Inflammatory macrophage treated with lipopolysaccharide for 1 hour (primary cell): ENCODE data around the gene PALM3.
"Not testable (repeated sequence)": the region's sequence is repeated elsewhere in the genome, so short reads cannot be mapped to it uniquely, and the experiment has no call there.

Experiments
- DNase-seq, 2 donors: peaks; one replicate each; pipeline ENCODE4 v3.0.0-alpha.2; 2020 to 2022

The PALM3 gene

DNA sequence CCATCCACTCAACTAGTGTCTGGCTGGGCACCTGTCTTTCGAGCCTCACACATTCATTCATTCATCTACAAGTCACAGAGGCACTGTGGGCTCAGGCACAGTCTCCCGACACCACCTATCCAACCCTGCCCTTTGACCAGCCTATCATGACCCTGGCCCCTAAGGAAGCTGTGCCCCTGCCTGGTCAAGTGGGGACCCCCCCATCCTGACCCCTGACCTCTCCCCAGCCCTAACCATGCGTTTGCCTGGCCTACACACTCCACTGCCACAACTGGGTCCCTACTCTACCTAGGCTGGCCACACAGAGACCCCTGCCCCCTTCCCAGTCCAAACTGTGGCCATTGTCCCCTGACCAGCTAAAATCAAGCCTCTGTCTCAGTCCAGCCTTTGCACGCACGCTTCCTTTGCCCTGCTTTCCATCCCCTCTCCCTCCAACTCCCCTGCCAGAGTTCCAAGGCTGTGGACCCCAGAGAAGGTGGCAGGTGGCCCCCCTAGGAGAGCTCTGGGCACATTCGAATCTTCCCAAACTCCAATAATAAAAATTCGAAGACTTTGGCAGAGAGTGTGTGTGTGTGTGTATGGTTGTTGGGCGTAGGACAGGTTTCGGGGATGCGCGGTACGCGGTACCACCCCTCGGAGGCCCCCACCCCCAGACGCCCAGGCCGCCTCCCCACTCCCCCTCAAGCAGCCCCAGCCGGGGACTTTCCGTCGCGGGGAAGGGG is 30.7 kb downstream of the PALM3 start:
- DNase-seq: no peak

DNA sequence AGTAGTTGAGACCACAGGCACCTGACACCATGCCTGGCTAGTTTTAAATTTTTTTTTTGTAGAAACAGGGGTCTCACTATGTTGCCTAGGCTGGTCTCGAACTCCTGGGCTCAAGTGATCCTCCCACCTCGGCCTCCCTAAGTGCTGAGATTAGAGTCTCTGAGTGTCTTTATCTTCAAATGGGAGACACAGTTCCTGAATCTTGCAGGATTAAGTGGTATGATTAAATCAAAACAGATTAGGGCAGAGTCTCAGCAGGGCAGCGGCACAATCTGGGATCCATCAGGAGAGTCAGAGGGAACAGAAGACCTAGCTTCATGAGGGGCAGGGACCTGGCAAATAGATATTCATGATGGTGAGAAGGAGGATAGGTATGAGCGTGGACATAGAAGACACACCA is 33.0 kb downstream of the PALM3 start:
- no peak for DNase-seq

DNA sequence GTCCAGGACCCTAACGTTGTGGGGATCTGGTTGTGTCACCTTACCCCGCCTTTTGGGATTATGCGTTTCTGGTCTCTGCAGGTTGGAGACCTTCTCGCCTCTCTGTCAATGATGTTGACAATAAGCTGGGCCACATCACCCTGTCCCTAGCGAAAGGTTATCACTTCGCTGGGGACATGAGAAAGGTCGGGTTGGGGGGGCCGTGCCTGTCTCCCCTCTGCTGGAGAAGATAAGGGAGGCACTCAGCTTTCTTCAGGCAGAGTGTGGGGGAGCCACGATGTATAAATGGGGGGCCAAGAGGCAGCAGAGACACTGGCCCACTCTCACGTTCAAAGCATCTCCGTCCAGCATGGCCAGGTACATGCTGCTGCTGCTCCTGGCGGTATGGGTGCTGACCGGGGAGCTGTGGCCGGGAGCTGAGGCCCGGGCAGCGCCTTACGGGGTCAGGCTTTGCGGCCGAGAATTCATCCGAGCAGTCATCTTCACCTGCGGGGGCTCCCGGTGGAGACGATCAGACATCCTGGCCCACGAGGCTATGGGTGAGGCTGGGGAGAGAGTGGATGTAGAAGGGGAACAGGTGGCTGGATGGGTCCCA is 33.9 kb downstream of the PALM3 start, which contains the start of gene RLN3:
TSS of gene RLN3 (plus strand) at position 293 of the 595 bp plus-strand sequence. CDS start at position 350, 57 bp downstream.
- DNase-seq: no peak

DNA sequence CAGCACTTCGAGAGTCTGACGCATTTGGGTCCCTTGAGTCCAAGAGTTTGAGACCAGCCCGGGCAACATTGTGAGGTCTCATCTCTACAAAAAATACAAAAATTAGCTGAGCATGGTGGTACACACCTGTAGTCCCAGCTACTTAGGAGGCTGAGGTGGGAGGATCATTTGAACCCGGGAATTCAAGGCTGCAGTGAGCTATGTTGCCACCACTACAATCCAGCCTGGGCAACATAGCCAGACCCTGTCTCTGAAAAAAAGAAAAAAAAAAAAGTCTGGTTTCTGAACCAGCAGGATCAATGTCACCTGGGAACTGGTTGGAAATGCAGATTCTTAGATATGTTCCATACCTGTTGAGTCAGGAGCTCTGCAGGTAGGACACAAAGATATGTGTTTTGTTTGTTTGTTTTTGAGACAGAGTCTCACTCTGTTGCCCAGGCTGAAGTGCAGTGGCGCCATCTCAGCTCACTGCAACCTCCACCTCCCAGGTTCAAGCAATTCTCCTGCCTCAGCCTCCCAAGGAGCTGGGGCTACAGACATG is 35.2 kb downstream of the PALM3 start:
- DNase-seq: not testable (repeated sequence)

DNA sequence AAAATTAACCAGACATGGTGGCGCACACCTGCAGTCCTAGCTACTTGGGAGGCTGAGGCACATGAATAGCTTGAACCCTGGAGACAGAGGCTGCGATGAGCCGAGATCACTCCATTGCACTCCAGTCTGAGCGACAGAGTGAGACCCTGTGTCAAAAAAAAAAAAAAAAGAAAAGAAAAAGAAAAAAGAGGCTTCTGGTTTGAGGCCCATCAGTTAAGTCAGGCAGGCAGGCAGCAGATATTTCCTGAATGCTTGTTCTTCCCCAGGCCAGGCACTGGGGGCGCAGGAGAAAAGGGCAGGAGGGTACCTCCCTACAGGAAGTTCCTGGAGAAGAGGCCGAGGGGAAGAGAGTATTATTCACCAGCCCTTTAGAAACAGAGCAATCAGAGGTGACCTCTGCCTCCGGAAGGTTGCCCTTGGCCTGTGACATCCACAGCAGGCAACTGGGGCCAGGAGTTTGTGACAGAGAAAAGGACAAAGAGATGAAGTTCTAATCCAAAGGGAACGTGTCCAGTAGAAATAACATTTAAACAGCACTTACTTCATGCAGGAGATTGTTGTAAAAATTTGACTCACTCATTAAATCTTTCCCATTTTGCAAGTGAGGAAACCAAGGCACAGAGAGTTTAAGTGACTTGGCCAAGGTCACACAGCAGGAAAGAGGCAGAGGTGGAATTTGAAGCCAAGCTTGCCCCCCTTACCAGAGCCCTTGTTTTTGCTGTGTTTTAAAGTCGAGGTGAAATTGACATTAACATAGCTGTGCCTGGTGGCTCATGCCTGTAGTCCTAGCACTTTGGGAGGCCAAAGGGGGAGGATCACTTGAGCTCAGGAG is 38.3 kb downstream of the PALM3 start:
- DNase-seq: peak; percentile 81 to 85

DNA sequence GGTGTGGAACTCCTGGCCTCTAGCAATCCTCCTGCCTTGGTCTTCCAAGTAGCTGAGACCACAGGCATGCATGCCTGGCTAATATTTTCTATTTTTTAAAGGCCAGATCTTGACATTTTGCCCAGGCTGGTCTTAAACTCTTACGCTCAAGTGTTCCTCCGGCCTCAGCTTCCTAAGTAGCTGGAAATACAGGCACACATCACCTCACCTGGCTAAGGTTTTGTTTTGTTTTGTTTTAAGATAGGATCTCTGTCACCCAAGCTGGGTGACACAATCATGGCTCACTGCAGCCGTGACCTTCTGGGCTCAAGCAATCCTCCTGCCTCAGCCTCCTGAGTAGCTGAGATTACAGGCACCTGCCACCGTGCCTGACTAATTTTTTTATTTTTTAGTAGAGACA is 39.4 kb downstream of the PALM3 start:
- no peak for DNase-seq

DNA sequence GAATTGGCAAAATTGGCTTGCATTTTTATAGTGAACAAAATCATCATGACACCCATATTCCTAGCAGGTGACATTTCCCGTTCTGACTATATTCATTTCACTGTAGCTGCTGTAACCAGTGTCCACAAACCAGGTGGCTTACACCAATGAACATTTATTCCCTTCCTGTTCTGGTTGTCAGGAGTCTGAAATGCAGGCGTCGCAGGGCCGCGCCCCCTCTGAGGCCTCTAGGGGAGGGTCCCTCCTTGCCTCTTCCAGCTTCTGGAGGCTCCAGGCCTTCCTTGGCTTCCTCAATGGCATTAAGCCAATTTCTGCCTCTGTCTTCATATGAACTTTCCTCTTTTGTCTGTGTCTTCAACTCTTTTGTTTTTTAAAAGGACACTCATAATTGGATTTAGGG is 40.4 kb downstream of the PALM3 start:
- DNase-seq: no peak

DNA sequence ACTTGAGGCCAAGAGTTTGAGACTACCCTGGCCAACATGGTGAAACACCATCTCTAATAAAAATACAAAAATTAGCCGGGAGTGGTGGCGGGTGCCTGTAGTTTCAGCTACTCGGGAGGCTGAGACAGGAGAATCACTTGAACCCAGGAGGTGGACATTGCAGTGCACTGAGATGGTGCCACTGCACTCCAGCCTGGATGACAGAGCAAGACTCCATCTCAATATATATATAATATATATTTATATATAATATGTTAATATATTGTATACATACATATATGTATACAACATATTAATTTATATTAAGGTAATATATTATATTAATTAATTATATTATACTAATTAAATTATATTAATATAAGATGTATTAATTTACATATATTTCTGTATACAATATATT is 42.1 kb downstream of the PALM3 start:
- DNase-seq: not testable (repeated sequence)

DNA sequence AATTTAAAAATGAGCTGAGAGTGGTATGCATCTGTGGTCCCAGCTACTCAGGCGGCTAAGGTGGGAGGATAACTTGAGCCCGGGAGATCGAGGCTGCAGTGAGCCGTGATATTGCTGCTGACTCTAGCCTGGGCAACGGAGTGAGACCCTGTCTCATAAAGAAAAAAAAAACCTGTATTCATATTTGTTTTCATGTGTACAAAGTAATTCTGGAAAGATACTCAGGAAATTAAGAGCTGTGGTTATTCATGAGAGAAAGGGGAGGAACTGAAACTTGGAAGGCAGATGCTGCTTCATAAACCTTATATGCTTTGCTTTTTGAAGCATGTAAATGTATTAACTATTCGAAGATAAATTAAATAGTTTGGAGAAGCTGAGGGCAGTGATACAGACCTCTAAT is 42.8 kb downstream of the PALM3 start:
- peak in 1 of 2 donors; percentile 23 for DNase-seq

GRCh38 chr19:14015524-14016035 is 46.3 kb downstream of the PALM3 start:
- no peak for DNase-seq

DNA sequence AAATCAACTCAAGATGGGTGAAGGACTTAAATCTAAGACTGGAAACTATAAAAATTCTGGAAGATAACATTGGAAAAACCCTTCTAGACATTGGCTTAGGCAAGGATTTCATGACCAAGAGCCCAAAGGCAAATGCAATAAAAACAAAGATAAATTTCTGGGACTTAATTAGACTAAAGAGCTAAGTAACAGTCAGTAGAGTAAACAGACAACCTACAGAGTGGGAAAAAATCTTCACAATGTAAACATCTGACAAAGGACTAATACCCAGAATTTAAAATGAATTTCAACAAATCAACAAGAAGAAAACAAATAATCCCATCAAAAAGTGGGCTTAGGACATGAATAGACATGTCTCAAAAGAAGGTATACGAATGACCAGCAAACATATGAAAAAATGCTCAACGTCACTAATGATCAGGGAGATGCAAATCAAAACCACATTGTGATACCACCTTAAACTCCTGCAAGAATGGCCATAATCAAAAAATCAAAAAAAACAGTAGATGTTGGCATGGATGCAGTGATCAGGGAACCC is 49.4 kb downstream of the PALM3 start:
- DNase-seq: no peak

DNA sequence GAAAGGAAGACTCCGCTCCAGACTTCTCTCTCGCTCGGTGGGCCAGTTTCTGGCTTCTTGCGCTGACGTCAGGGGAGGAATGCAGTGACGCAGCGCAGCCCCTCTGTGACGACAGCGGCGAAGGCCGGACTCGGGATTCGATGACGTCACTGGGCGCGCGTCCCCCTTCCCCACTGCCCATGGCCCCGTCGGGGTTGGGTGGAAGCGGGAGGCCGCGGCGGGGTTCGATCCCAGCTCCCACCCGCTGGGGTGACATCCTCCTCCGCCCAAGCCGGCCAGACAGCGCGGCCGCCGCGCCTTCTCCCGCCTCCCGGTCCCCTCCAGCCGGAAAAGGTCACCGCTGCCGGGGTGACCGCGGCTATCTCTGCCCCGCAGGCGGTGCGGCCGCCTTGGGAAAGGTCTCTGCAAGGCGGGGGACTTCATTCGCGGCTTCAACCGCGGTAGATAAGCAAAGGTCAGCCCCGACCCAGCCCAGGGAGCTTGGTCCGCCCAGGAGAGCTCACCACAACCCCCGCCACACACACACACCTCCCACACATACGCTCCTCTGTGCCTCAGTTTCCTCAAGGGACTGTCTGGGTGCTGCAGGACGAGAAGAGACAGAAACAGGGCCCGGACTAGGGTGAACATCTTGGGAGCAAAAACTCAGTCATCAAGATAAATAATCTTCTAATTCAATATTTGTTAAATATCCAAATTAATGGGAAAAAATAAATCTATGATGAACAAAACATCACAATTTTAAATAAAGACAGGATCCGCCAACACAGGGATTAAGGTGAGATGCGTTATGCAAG is 54.9 kb downstream of the PALM3 start:
- DNase-seq: no peak

DNA sequence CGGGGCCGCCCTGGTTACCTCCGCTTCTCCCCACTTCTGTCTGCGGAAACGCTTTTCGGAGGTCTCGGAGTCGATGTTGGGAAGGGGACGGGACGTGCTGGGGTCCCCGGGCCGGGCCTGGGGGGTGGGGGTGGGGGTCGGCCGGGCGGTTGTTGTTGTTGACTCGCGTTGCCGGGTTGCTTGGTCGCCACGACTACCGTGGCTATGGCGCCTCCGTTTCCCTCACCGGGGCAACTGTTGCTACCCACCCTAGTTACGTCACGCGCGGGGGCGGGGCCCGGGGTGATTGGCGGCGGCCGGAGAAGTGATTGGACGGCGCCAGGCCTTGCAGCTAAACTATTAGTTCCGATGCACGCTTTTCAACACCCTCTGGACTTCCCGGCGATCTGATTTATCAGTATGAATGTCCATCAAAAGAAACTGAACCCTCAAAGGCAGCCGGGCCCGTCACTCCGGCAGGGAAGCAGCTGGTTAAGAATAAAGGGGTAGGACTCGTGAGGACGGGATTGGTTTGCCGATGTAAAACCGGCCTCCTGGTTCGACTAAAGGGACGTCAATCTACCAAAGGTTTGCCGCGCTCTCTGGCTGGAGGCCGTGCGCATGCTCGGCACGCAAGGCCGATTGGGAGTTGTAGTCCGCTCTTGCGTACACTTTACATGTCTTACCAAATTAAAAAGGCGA is 55.7 kb downstream of the PALM3 start, which contains the start of gene RFX1:
TSS of gene RFX1 (minus strand) at position 236 of the 681 bp plus-strand sequence. CDS start 12,477 bp downstream, outside the sequence.
- peak; percentile 100 for DNase-seq

DNA sequence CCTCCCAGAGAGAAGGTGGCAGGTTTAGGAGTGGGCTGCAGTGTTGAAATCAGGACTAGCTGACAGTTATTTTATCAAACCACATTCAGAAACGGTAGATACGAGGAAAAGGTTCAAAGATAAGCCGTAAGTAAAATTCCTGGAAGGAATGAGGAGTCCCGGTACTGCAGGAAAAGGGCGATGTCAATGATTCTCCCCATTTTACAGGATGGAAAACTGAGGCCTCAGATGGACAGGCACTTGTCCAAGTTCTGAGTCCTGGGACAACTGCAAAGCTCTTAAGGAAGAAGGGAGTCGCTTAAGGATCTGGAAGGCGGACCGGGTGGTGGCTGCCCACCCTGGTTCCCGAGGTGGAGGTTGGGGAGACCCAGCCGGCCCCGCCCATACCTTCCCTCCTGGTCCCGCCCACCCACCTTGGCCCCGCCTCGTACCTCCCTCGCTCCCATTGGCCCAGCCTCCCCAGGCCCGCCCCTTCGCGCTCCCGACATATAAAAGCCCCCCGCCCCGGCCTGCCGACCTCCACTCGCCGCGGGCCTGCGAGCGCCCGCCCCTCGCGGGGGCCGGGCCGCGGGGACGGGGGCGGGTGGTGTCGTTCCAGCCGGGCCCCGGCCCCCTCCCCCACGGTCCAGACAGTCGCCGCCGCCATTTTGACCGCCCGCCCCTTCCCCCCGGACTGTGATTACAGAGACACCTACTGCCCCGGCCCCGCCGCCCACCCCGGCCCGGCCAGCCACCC is 56.4 kb downstream of the PALM3 start:
- DNase-seq: peak; percentile 75 to 90

DNA sequence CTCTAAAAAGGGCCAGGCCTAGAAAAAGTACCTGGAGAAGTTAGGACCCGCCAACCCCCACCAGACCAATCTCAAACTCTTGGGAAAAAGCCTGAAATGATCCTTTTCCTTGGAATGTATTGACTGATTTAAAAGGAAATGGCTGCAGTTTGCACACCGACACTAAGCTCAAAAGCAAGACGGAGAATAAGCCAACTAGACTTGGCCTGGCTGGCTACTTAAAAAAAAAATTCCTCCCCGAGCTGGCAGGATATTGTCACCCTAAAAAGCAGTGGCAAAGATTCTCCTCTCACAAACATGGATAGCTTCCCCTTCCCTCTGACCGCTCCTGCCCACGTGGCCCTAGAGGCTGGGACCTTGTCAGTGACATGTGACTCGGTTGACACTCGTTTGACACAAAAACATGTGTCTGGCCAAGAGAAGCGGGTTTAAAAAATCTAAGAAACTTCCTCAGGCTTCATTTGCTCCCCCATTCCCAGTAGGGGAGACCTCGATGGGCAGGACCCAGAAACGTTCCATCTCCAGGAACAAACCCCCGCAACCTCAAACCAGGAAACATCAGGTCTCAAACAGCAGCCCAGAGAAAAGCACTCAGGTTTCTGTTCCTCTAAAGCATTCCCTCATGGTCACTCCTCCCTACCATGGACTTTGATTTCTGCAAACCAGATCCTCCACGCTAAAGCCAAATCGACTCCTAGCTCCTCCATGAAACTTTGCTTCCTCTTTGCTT is 57.1 kb downstream of the PALM3 start:
- DNase-seq: peak; percentile 79 to 87
